Central memory CD8-positive, alpha-beta T cell (primary cell): ENCODE measurements around the gene ADD1.

Source experiments
- ATAC-seq: fragments of 150-1000 bp; cut with Tn5 transposase; replicated peaks from 2 replicates; pipeline ENCODE4 v1.10.0; 2022; ENCODE audit warnings: mild to moderate bottlenecking, moderate FRiP score, moderate number of reproducible peaks; ENCODE audit not compliant: poor library complexity, severe bottlenecking; ENCODE audit errors: extremely low read depth
- DNase-seq, 2 donors: peaks; one replicate each; pipeline ENCODE4 v3.0.0; 2021; ENCODE audit warnings: low spot score in 2 of 2
- H3K27ac Mint-ChIP-seq: one replicate; pipeline ENCODE4 v1.8.0; 2022; ENCODE audit warnings: low read depth, mild to moderate bottlenecking, moderate library complexity, mixed read lengths
- H3K27me3 Mint-ChIP-seq: one replicate; pipeline ENCODE4 v1.8.0; 2022; ENCODE audit warnings: mixed read lengths
- H3K36me3 Mint-ChIP-seq: one replicate; pipeline ENCODE4 v1.8.0; 2022; ENCODE audit warnings: mild to moderate bottlenecking, moderate library complexity, mixed read lengths; ENCODE audit not compliant: insufficient read depth
- H3K4me1 Mint-ChIP-seq: one replicate; pipeline ENCODE4 v1.8.0; 2022; ENCODE audit warnings: mixed read lengths
- H3K4me3 Mint-ChIP-seq: one replicate; pipeline ENCODE4 v1.8.0; 2022; ENCODE audit warnings: mild to moderate bottlenecking, moderate library complexity, mixed read lengths
- H3K9me3 Mint-ChIP-seq: one replicate; pipeline ENCODE4 v1.8.0; 2022; ENCODE audit warnings: mixed read lengths

ADD1 gene

GRCh38 chr4:2923668-2924173, 80.1 kb downstream of the ADD1 start:
- DNase-seq (no peak), ATAC-seq (no peak)
- Mint-ChIP-seq H3K36me3 (peaks cover 30% of the 10 kb centered on the region), H3K9me3 (no peaks in the 10 kb centered on the region), H3K27ac (peak overlapping the region; percentile 83), H3K4me3 (peak overlapping the region; percentile 68), H3K4me1 (peaks cover 44% of the 10 kb centered on the region), H3K27me3 (no peaks in the 10 kb centered on the region)

GRCh38 chr4:2924286-2924685, 80.6 kb downstream of the ADD1 start:
- H3K4me1 Mint-ChIP-seq: peaks cover 43% of the 10 kb centered on the region
- peak overlapping the region; percentile 51 for H3K27ac Mint-ChIP-seq
- H3K27me3 Mint-ChIP-seq: no peaks in the 10 kb centered on the region
- H3K36me3 Mint-ChIP-seq: peaks cover 34% of the 10 kb centered on the region
- no peak for DNase-seq
- no peak for ATAC-seq
- no peak overlapping the region for H3K4me3 Mint-ChIP-seq
- H3K9me3 Mint-ChIP-seq: no peaks in the 10 kb centered on the region

- ATAC-seq (no peak), DNase-seq (no peak)
- Mint-ChIP-seq H3K9me3 (no peaks in the 10 kb centered on the region), H3K4me3 (no peak overlapping the region), H3K36me3 (peaks cover 37% of the 10 kb centered on the region), H3K4me1 (peaks cover 38% of the 10 kb centered on the region), H3K27me3 (no peaks in the 10 kb centered on the region), H3K27ac (peak overlapping the region; percentile 51)
Observed at GRCh38 chr4:2924765-2925301, 81.2 kb downstream of the ADD1 start.

GRCh38 chr4:2925496-2925895, 81.9 kb downstream of the ADD1 start:
- H3K9me3 Mint-ChIP-seq: no peaks in the 10 kb centered on the region
- ATAC-seq (no peak), DNase-seq (no peak)
- no peak overlapping the region for H3K4me3 Mint-ChIP-seq
- no peak overlapping the region for H3K27ac Mint-ChIP-seq
- H3K36me3 Mint-ChIP-seq: peaks cover 37% of the 10 kb centered on the region
- peaks cover 31% of the 10 kb centered on the region for H3K4me1 Mint-ChIP-seq
- H3K27me3 Mint-ChIP-seq: no peaks in the 10 kb centered on the region

- H3K27me3 Mint-ChIP-seq: no peaks in the 10 kb centered on the region
- ATAC-seq (no peak), DNase-seq (no peak)
- H3K36me3 Mint-ChIP-seq: peaks cover 39% of the 10 kb centered on the region
- H3K9me3 Mint-ChIP-seq: no peaks in the 10 kb centered on the region
- H3K4me3 Mint-ChIP-seq: no peak overlapping the region
- peaks cover 27% of the 10 kb centered on the region for H3K4me1 Mint-ChIP-seq
- H3K27ac Mint-ChIP-seq: peak overlapping the region; percentile 90
Observed at GRCh38 chr4:2925931-2926860, 82.6 kb downstream of the ADD1 start.

GRCh38 chr4:2927016-2927695, 83.5 kb downstream of the ADD1 start:
- ATAC-seq (no peak), DNase-seq (no peak)
- no peak overlapping the region for H3K4me3 Mint-ChIP-seq
- no peaks in the 10 kb centered on the region for H3K9me3 Mint-ChIP-seq
- H3K4me1 Mint-ChIP-seq: peaks cover 25% of the 10 kb centered on the region
- peaks cover 37% of the 10 kb centered on the region for H3K36me3 Mint-ChIP-seq
- H3K27ac Mint-ChIP-seq: peak overlapping the region; percentile 90
- H3K27me3 Mint-ChIP-seq: no peaks in the 10 kb centered on the region

GRCh38 chr4:2927696-2928075, 84.0 kb downstream of the ADD1 start:
- H3K36me3 Mint-ChIP-seq: peaks cover 36% of the 10 kb centered on the region
- peaks cover 24% of the 10 kb centered on the region for H3K4me1 Mint-ChIP-seq
- no peaks in the 10 kb centered on the region for H3K27me3 Mint-ChIP-seq
- H3K4me3 Mint-ChIP-seq: no peak overlapping the region
- DNase-seq (no peak), ATAC-seq (no peak)
- no peaks in the 10 kb centered on the region for H3K9me3 Mint-ChIP-seq
- H3K27ac Mint-ChIP-seq: no peak overlapping the region

- ATAC-seq (no peak), DNase-seq (no peak)
- Mint-ChIP-seq H3K27me3 (no peaks in the 10 kb centered on the region), H3K27ac (no peak overlapping the region), H3K4me3 (no peak overlapping the region), H3K36me3 (peaks cover 38% of the 10 kb centered on the region), H3K9me3 (no peaks in the 10 kb centered on the region), H3K4me1 (peaks cover 24% of the 10 kb centered on the region)
Observed at GRCh38 chr4:2928242-2929176, 84.9 kb downstream of the ADD1 start.

GRCh38 chr4:2929469-2929868, 85.8 kb downstream of the ADD1 start:
- Mint-ChIP-seq H3K9me3 (no peaks in the 10 kb centered on the region), H3K27me3 (no peaks in the 10 kb centered on the region), H3K4me1 (peaks cover 20% of the 10 kb centered on the region), H3K36me3 (peaks cover 37% of the 10 kb centered on the region), H3K4me3 (no peak overlapping the region), H3K27ac (no peak overlapping the region)
- ATAC-seq (no peak), DNase-seq (no peak)

- peak overlapping the region; percentile 23 for H3K4me3 Mint-ChIP-seq
- DNase-seq (no peak), ATAC-seq (no peak)
- H3K9me3 Mint-ChIP-seq: no peaks in the 10 kb centered on the region
- no peak overlapping the region for H3K27ac Mint-ChIP-seq
- peaks cover 20% of the 10 kb centered on the region for H3K4me1 Mint-ChIP-seq
- peaks cover 42% of the 10 kb centered on the region for H3K36me3 Mint-ChIP-seq
- H3K27me3 Mint-ChIP-seq: no peaks in the 10 kb centered on the region
Observed at GRCh38 chr4:2930135-2930757, 86.6 kb downstream of the ADD1 start.

GRCh38 chr4:2930758-2931511, 87.3 kb downstream of the ADD1 start:
- ATAC-seq: no peak
- H3K4me1 Mint-ChIP-seq: peaks cover 26% of the 10 kb centered on the region
- DNase-seq: no peak
- H3K4me3 Mint-ChIP-seq: peak overlapping the region; percentile 86
- no peaks in the 10 kb centered on the region for H3K9me3 Mint-ChIP-seq
- H3K27me3 Mint-ChIP-seq: no peaks in the 10 kb centered on the region
- H3K36me3 Mint-ChIP-seq: peaks cover 49% of the 10 kb centered on the region
- H3K27ac Mint-ChIP-seq: peak overlapping the region; percentile 93
